A673 (cell line): ENCODE data around the gene NLN.

ENCODE experiments used
- CTCF ChIP-seq: fragments of 300-800, 200-600 bp; sonication (generic); conservative IDR thresholded peaks from 2 replicates; pipeline ENCODE4 v1.5.1; 2017; ENCODE audit warnings: low read depth, mild to moderate bottlenecking, antibody characterized with exemption, low read length, moderate library complexity, mixed read lengths
- EZH2 ChIP-seq: fragments of 200-600 bp; sonication (generic); IDR thresholded peaks from 2 replicates; pipeline ENCODE4 v1.6.1; 2017; ENCODE audit warnings: borderline replicate concordance, low read depth, mild to moderate bottlenecking, mixed read lengths, antibody characterized with exemption, low read length; ENCODE audit not compliant: poor library complexity, severe bottlenecking

- TF ChIP-seq CTCF (no peak), EZH2 (no peak)
Measured at GRCh38 chr5:65876970-65877369, 155.0 kb downstream of the NLN start.
